Measurements from ENCODE around the gene NFATC1. TPM values are rescaled to one million over a fixed set of nuclear protein-coding genes. Genes with fewer than 3 reads are reported as not detected.

The NFATC1 gene
- total RNA-seq, 1 donor from 2014 or later: 35.4 TPM

- peak; percentile 89 for DNase-seq (ENCODE audit: low spot score)
Observed at GRCh38 chr18:79486356-79487182, 90.8 kb downstream of the NFATC1 start.

- DNase-seq (ENCODE audit: low spot score): no peak
Observed at GRCh38 chr18:79487183-79487800, 91.6 kb downstream of the NFATC1 start.

GRCh38 chr18:79487801-79488201, 92.1 kb downstream of the NFATC1 start:
- no peak for DNase-seq (ENCODE audit: low spot score)

- peak; percentile 74 for DNase-seq (ENCODE audit: low spot score)
Observed at GRCh38 chr18:79488311-79489050, 92.8 kb downstream of the NFATC1 start.

- no peak for DNase-seq (ENCODE audit: low spot score)
Observed at GRCh38 chr18:79489051-79489898, 93.5 kb downstream of the NFATC1 start.

GRCh38 chr18:79489899-79490625, 94.3 kb downstream of the NFATC1 start:
- no peak for DNase-seq (ENCODE audit: low spot score)

GRCh38 chr18:79490626-79491041, 94.9 kb downstream of the NFATC1 start:
- DNase-seq (ENCODE audit: low spot score): no peak

GRCh38 chr18:79491081-79491551, 95.4 kb downstream of the NFATC1 start:
- DNase-seq (ENCODE audit: low spot score): no peak

- DNase-seq (ENCODE audit: low spot score): peak; percentile 88
Observed at GRCh38 chr18:79493211-79493800, 97.6 kb downstream of the NFATC1 start.

GRCh38 chr18:79493801-79494211, 98.1 kb downstream of the NFATC1 start:
- DNase-seq (ENCODE audit: low spot score): peak; percentile 69

- peak; percentile 69 for DNase-seq (ENCODE audit: low spot score)
Observed at GRCh38 chr18:79494936-79495335, 99.2 kb downstream of the NFATC1 start.

- DNase-seq (ENCODE audit: low spot score): peak; percentile 85
Observed at GRCh38 chr18:79495591-79496071, 99.9 kb downstream of the NFATC1 start.

GRCh38 chr18:79496237-79496977, 100.7 kb downstream of the NFATC1 start:
- DNase-seq (ENCODE audit: low spot score): peak; percentile 82

- DNase-seq (ENCODE audit: low spot score): peak; percentile 69
Observed at GRCh38 chr18:79496978-79497637, 101.4 kb downstream of the NFATC1 start.

- no peak for DNase-seq (ENCODE audit: low spot score)
Observed at GRCh38 chr18:79497638-79498081, 101.9 kb downstream of the NFATC1 start.

GRCh38 chr18:79498662-79499061, 102.9 kb downstream of the NFATC1 start:
- DNase-seq (ENCODE audit: low spot score): peak; percentile 2

- no peak for DNase-seq (ENCODE audit: low spot score)
Observed at GRCh38 chr18:79501006-79501405, 105.3 kb downstream of the NFATC1 start.

- peak; percentile 64 for DNase-seq (ENCODE audit: low spot score)
Observed at GRCh38 chr18:79502782-79503181, 107.1 kb downstream of the NFATC1 start.

Data from mesenteric fat pad (tissue), 1 donor.